ENCODE measurements around the gene FBN1. TPM values are rescaled to one million over a fixed set of nuclear protein-coding genes. Genes with fewer than 3 reads are reported as not detected.

The FBN1 gene
- total and polyA plus RNA-seq, 8 donors: 4.7 to 384 (median 42.6) TPM

DNA sequence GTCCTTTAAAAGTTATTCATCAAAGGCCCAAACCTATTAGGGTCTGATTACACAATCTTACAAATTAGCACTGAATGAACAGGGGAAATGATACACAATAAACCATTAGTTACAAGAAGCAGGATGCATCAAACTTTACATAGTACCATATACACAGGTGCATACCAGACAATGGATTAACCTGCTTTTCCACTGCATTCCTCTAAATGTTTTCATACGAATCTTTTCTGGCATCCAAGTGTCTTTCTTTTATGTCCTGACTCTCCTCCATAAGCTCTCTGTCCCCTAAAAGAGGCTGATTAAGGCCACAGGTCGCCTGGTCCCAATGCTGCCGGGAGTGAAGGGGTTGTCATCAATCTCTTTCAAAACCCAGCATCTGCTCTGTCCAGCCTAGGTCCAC lies 11.4 kb downstream of the FBN1 start:
- Histone ChIP-seq H3K36me3 (no peaks in the 10 kb centered on the region), H3K9me3 (no peaks in the 10 kb centered on the region), H3K27me3 (no peaks in the 10 kb centered on the region), H3K27ac (no peak overlapping the region), H3K4me3 (no peak overlapping the region), H3K4me1 (peaks cover 0 to 35% (median 7%) of the 10 kb centered on the region in 4 donors)
- intact Hi-C loops (cut with DNase I; ENCODE audit: low total_unique reads): no loop called here
- TF ChIP-seq POLR2AphosphoS5 (IDR thresholded peaks at IDR 0.05) (no peak), EP300 (IDR thresholded peaks at IDR 0.05) (no peak), POLR2A (IDR thresholded peaks at IDR 0.05) (no peak)
- TF ChIP-seq, protein P1, sequence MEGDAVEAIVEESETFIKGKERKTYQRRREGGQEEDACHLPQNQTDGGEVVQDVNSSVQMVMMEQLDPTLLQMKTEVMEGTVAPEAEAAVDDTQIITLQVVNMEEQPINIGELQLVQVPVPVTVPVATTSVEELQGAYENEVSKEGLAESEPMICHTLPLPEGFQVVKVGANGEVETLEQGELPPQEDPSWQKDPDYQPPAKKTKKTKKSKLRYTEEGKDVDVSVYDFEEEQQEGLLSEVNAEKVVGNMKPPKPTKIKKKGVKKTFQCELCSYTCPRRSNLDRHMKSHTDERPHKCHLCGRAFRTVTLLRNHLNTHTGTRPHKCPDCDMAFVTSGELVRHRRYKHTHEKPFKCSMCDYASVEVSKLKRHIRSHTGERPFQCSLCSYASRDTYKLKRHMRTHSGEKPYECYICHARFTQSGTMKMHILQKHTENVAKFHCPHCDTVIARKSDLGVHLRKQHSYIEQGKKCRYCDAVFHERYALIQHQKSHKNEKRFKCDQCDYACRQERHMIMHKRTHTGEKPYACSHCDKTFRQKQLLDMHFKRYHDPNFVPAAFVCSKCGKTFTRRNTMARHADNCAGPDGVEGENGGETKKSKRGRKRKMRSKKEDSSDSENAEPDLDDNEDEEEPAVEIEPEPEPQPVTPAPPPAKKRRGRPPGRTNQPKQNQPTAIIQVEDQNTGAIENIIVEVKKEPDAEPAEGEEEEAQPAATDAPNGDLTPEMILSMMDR (IDR thresholded peaks at IDR 0.05): no peak
- no peak for DNase-seq
- WGBS, 5 donors: 77 to 89% (median 85%) methylated on average over 3 of the region's 3 CpGs

DNA sequence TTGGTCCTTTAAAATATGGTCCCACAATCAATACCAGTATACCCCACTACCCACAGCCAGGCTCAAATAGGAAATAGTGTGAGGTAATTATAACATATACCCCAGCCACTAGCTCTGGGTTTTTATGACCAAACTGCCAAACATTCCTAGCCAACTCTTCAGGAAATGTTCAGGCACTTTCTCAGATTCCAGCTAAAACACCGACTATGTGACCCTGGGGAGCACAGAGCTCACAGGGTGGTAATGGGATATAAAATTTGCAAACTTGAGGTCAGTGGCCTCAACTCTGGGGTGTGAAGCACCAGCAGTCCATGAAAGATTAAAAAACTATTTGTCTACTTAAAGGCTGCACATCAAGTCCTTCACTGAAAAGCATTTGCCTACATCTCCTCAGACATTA lies 12.9 kb downstream of the FBN1 start:
- intact Hi-C loops (cut with DNase I; ENCODE audit: low total_unique reads): no loop called here
- Histone ChIP-seq H3K36me3 (no peaks in the 10 kb centered on the region), H3K4me3 (no peak overlapping the region), H3K27me3 (no peaks in the 10 kb centered on the region), H3K9me3 (no peaks in the 10 kb centered on the region), H3K27ac (no peak overlapping the region), H3K4me1 (peaks cover 0 to 42% (median 8%) of the 10 kb centered on the region in 4 donors)
- TF ChIP-seq POLR2A (IDR thresholded peaks at IDR 0.05) (no peak), EP300 (IDR thresholded peaks at IDR 0.05) (no peak), POLR2AphosphoS5 (IDR thresholded peaks at IDR 0.05) (no peak)
- TF ChIP-seq, protein P1 (IDR thresholded peaks at IDR 0.05): no peak
- WGBS, 5 donors: 63 to 72% (median 68%) methylated on average over 1 of the region's 1 CpG
- DNase-seq: no peak

DNA sequence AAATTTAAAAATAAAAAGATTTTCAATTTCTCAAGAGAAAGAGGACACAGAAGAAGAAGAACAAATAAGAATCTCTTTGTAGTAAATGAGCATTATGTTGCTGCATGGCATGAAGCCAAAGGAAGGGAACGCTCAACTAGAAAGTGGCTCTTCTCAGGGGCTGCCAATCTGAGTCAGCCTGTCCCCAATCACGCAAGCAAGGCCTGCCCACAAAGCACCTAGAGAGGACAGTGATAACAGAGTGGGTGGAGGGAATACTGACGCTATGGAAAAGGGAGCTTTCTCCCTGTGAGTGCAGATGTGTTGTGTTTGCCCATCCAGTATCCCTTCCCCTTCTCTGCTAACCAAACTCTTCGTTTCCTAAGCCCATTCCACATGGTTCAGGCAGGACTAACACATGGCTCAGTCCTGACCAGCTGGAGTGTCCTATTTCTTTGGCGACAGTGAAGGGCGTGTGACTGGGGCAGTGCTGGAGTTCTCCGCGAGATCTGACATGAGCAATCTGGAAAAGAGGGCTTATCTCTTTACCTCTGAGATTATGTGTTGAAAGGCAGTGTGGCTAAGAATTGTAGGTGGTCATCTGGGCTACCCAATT lies 14.2 kb downstream of the FBN1 start:
- DNase-seq: no peak
- Histone ChIP-seq H3K4me3 (no peak overlapping the region), H3K4me1 (peaks cover 0 to 46% (median 12%) of the 10 kb centered on the region in 4 donors), H3K9me3 (no peaks in the 10 kb centered on the region), H3K27ac (no peak overlapping the region), H3K36me3 (no peaks in the 10 kb centered on the region), H3K27me3 (no peaks in the 10 kb centered on the region)
- WGBS, 5 donors: 48 to 65% (median 52%) methylated on average over 8 of the region's 8 CpGs
- TF ChIP-seq EP300 (IDR thresholded peaks at IDR 0.05) (no peak), POLR2A (IDR thresholded peaks at IDR 0.05) (no peak), POLR2AphosphoS5 (IDR thresholded peaks at IDR 0.05) (no peak)
- TF ChIP-seq, protein P1 (IDR thresholded peaks at IDR 0.05): no peak
- intact Hi-C loops (cut with DNase I; ENCODE audit: low total_unique reads): no loop called here

DNA sequence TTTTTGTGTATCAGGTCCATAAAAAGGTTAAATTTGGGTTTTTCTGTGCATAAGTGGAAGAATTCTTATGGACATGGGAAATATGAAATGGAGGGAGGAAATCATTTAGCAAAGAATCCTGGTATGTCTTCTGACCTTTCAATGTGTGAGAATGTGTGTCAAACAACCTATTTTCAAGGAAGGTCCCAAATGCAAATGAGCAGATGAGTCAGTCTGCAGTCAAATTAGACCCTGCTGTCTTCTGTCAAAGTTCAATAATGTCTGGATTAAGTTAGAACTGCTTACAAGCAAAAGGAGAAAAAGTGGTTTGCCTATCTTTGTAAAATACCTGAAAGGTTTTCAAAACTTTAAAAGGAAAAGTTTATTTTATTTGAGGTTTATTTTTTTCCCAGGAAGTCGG lies 15.3 kb downstream of the FBN1 start:
- TF ChIP-seq EP300 (IDR thresholded peaks at IDR 0.05) (no peak), POLR2AphosphoS5 (IDR thresholded peaks at IDR 0.05) (no peak)
- TF ChIP-seq, protein P1 (IDR thresholded peaks at IDR 0.05): no peak
- DNase-seq: no peak
- Histone ChIP-seq H3K4me1 (peaks cover 0 to 39% (median 10%) of the 10 kb centered on the region in 4 donors), H3K9me3 (no peaks in the 10 kb centered on the region), H3K27ac (no peak overlapping the region), H3K4me3 (no peak overlapping the region), H3K36me3 (no peaks in the 10 kb centered on the region), H3K27me3 (no peaks in the 10 kb centered on the region)
- WGBS, 5 donors: 73 to 85% (median 81%) methylated on average over 1 of the region's 1 CpG
- intact Hi-C loops (cut with DNase I; ENCODE audit: low total_unique reads): no loop called here
